HT1080 (cell line): ENCODE measurements around the gene PRAMEF11. TPM values are rescaled to one million over a fixed set of nuclear protein-coding genes. Genes with fewer than 3 reads are reported as not detected.
"Not testable (repeated sequence)": the region's sequence is repeated elsewhere in the genome, so short reads cannot be mapped to it uniquely, and the experiment has no call there.

Experiments
- DNase-seq: peaks from one replicate; pipeline ENCODE4 v3.0.0-alpha.2; 2015; ENCODE audit warnings: low read depth
- polyA plus RNA-seq, 2 experiments: library from polyadenylated mRNA; depleted of rRNA; stranded (reverse); fragments of >200 nt; gene quantifications; 2 replicates each; pipeline ENCODE4 v1.2.3, GENCODE V29; 2015
- total RNA-seq: library from RNA; depleted of rRNA; stranded (reverse); fragments of >200 nt; shearing (Covaris generic); gene quantifications from 2 replicates; pipeline ENCODE4 v1.2.3, GENCODE V29; 2014; rRNA removed

The PRAMEF11 gene
- not detected in 2 replicates for total RNA-seq
- not detected in 2 replicates for polyA plus RNA-seq (2015; cell fraction: cytosol; rRNA removed)
- not detected in 2 replicates for polyA plus RNA-seq (2015; cell fraction: nucleus; rRNA removed)

GRCh38 chr1:12831310-12831709 is at the start of gene PRAMEF11:
PRAMEF11 (minus strand) TSS chr1:12831410; CDS start chr1:12828789, 2,621 bp downstream.
- DNase-seq, result not testable (repeated sequence)

GRCh38 chr1:12878453-12878852 is 47.2 kb upstream of the PRAMEF11 start:
- not testable (repeated sequence) for DNase-seq

GRCh38 chr1:12863131-12863880 is 32.1 kb upstream of the PRAMEF11 start:
- not testable (repeated sequence) for DNase-seq

GRCh38 chr1:12856786-12857185 is 25.6 kb upstream of the PRAMEF11 start, which contains the start of gene PRAMEF2:
PRAMEF2 (plus strand) TSS chr1:12857086; CDS start chr1:12859010, 1,924 bp downstream.
- not testable (repeated sequence) for DNase-seq

GRCh38 chr1:12851779-12852178 is 20.6 kb upstream of the PRAMEF11 start:
- peak; percentile 88 for DNase-seq

- not testable (repeated sequence) for DNase-seq
These were observed 17.4 kb upstream of the PRAMEF11 start, which contains the start of gene HNRNPCL1 for GRCh38 chr1:12848620-12849019. HNRNPCL1 (minus strand) TSS chr1:12848720; CDS start chr1:12848289, 431 bp downstream.

- DNase-seq, result not testable (repeated sequence)
These were observed 2.0 kb upstream of the PRAMEF11 start for GRCh38 chr1:12833251-12833650.

GRCh38 chr1:12819061-12819460 is 12.1 kb downstream of the PRAMEF11 start:
- not testable (repeated sequence) for DNase-seq

- DNase-seq, result peak; percentile 76
These were observed 19.8 kb downstream of the PRAMEF11 start for GRCh38 chr1:12811409-12811784.

- DNase-seq, result peak; percentile 85
These were observed 20.4 kb downstream of the PRAMEF11 start for GRCh38 chr1:12810691-12811408.

- DNase-seq, result no peak
These were observed 21.3 kb downstream of the PRAMEF11 start for GRCh38 chr1:12809933-12810332.

- DNase-seq, result no peak
These were observed 31.5 kb downstream of the PRAMEF11 start for GRCh38 chr1:12799730-12800129.

- no peak for DNase-seq
These were observed 32.3 kb downstream of the PRAMEF11 start for GRCh38 chr1:12798911-12799310.

GRCh38 chr1:12791097-12791496 is 40.1 kb downstream of the PRAMEF11 start, which contains the start of gene PRAMEF1:
PRAMEF1 (plus strand) TSS chr1:12791397; CDS start chr1:12793228, 1,831 bp downstream.
- not testable (repeated sequence) for DNase-seq

- not testable (repeated sequence) for DNase-seq
These were observed 46.5 kb downstream of the PRAMEF11 start for GRCh38 chr1:12784729-12785128.

GRCh38 chr1:12783783-12784182 is 47.4 kb downstream of the PRAMEF11 start:
- DNase-seq, result peak; percentile 30

- DNase-seq, result not testable (repeated sequence)
These were observed 49.7 kb downstream of the PRAMEF11 start for GRCh38 chr1:12781488-12781887.

- DNase-seq, result no peak
These were observed 52.3 kb downstream of the PRAMEF11 start for GRCh38 chr1:12778907-12779306.

GRCh38 chr1:12778061-12778460 is 53.1 kb downstream of the PRAMEF11 start:
- DNase-seq, result no peak

GRCh38 chr1:12776801-12777557 is 54.2 kb downstream of the PRAMEF11 start:
- no peak for DNase-seq

- DNase-seq, result no peak
These were observed 55.8 kb downstream of the PRAMEF11 start for GRCh38 chr1:12775443-12775842.
